NB4 (cell line): ENCODE data around the gene STK39.

Source experiments
- MYC ChIP-seq: IDR thresholded peaks from 2 replicates; pipeline ENCODE4 v1.6.1; 2011; ENCODE audit warnings: low read depth, low read length
- POLR2A ChIP-seq: IDR thresholded peaks from 2 replicates; pipeline ENCODE4 v1.6.1; 2011; ENCODE audit warnings: mild to moderate bottlenecking; ENCODE audit not compliant: insufficient read length; ENCODE audit errors: extremely low read depth
- TF ChIP-seq, protein P1 (sequence below): IDR thresholded peaks from one replicate; pipeline ENCODE4 v1.5.1; 2012; ENCODE audit warnings: low read depth, low read length
- TF ChIP-seq, protein P2 (sequence below): IDR thresholded peaks from 2 replicates; pipeline ENCODE4 v1.6.1; 2011; ENCODE audit warnings: low read depth, low read length

DNA sequence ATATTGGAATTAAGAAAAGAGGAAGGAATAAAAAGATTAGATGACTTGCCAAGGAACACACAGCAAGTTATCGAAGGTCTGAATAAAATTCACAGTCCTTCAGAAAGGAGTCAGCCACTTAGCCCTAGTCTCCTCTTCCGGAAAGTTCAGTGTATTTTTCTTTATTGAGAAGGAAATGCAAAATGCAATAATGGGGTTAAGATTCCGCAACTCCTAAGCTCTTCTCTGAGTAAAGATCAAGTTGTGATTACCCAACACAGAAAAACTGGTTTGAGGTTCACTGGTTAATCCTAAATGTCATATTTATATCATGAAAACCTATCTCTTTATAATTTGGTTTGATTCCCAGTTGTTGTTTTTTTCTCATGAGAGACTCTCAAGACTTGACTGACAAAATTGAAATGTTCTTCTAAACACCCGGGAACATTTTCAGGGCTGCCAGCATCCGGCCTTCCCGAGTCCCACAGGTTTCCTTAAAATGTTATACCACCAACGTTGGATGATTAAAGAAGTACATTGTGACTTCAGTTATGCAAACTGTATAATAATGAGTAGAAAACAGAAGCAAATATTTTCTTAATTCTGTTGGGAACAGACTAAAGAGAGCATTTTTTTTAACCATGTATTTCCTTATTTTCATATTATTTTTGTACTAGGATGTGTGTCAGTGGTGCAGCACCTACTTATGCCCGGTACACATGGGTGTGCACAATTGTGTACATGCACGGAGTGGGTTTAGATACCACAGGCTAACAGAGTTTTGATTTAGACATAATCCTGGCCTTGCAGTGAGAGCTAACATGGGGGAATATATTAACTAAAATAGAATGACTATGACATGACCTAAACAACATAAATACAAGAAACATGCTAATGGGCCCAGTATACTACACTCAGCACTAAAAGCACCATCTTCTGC is 100.2 kb downstream of the STK39 start:
- TF ChIP-seq, protein P1, sequence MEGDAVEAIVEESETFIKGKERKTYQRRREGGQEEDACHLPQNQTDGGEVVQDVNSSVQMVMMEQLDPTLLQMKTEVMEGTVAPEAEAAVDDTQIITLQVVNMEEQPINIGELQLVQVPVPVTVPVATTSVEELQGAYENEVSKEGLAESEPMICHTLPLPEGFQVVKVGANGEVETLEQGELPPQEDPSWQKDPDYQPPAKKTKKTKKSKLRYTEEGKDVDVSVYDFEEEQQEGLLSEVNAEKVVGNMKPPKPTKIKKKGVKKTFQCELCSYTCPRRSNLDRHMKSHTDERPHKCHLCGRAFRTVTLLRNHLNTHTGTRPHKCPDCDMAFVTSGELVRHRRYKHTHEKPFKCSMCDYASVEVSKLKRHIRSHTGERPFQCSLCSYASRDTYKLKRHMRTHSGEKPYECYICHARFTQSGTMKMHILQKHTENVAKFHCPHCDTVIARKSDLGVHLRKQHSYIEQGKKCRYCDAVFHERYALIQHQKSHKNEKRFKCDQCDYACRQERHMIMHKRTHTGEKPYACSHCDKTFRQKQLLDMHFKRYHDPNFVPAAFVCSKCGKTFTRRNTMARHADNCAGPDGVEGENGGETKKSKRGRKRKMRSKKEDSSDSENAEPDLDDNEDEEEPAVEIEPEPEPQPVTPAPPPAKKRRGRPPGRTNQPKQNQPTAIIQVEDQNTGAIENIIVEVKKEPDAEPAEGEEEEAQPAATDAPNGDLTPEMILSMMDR: no peak
- no peak for TF ChIP-seq POLR2A
- TF ChIP-seq, protein P2, sequence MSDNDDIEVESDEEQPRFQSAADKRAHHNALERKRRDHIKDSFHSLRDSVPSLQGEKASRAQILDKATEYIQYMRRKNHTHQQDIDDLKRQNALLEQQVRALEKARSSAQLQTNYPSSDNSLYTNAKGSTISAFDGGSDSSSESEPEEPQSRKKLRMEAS: no peak
- no peak for TF ChIP-seq MYC
